Astrocyte (in vitro differentiated cells and primary cell): ENCODE measurements around the gene COX7C.

Experiments
- CTCF ChIP-seq: IDR thresholded peaks from 2 replicates; pipeline ENCODE4 v1.5.1; 2011; ENCODE audit warnings: low read depth, mild to moderate bottlenecking, inconsistent platforms, low read length, moderate library complexity; ENCODE audit not compliant: insufficient read depth
- EZH2 ChIP-seq: IDR thresholded peaks from 2 replicates; pipeline ENCODE4 v1.6.1; 2012; ENCODE audit warnings: mild to moderate bottlenecking, low read length, inconsistent platforms; ENCODE audit not compliant: insufficient read depth

- TF ChIP-seq CTCF (no peak), EZH2 (no peak)
Observed at GRCh38 chr5:86646671-86647070, 28.9 kb downstream of the COX7C start.
